LHCN-M2 (cell line): Measurements from ENCODE around the gene CMIP. TPM values are rescaled to one million over a fixed set of nuclear protein-coding genes. Genes with fewer than 3 reads are reported as not detected.

Experiments
- DNase-seq: peaks from one replicate; pipeline ENCODE4 v3.0.0-alpha.2; 2012; ENCODE audit warnings: low read depth
- total RNA-seq: library from RNA; depleted of rRNA; stranded (reverse); fragments of >200 nt; gene quantifications from 2 replicates; pipeline ENCODE4 v1.2.3, GENCODE V29; 2014

The CMIP gene
- total RNA-seq, 1 experiment from 2014 or later, result 6.0 TPM

DNA sequence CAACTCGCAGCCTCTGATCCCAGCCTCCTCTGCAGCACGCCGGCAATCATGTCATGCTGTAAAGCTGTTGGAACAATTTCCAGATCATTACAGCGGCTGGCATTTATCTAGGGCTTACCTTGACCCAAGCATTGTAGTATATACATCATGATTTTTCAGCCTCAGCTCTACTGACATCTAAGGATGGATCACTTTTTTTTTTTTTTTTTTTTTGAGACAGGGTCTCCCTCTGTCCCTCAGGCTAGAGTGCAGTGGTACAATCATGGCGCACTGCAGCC lies 103.3 kb downstream of the CMIP start:
- DNase-seq, result no peak

DNA sequence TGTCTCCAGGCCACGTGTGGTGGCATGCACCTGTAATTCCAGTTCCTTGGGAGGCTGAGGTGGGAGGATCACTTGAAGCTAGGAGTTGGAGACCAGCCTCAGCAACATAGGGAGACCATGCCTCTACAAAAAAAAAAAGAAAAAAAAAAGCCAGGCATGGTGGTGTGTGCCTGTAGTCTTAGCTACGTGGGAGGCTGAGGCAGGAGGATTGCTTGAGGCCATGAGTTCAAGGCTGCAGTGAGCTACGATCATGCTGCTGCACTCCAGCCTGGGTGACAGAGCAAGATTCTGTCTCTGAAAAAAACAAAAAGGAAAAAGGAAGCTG lies 103.9 kb downstream of the CMIP start:
- DNase-seq, result no peak

DNA sequence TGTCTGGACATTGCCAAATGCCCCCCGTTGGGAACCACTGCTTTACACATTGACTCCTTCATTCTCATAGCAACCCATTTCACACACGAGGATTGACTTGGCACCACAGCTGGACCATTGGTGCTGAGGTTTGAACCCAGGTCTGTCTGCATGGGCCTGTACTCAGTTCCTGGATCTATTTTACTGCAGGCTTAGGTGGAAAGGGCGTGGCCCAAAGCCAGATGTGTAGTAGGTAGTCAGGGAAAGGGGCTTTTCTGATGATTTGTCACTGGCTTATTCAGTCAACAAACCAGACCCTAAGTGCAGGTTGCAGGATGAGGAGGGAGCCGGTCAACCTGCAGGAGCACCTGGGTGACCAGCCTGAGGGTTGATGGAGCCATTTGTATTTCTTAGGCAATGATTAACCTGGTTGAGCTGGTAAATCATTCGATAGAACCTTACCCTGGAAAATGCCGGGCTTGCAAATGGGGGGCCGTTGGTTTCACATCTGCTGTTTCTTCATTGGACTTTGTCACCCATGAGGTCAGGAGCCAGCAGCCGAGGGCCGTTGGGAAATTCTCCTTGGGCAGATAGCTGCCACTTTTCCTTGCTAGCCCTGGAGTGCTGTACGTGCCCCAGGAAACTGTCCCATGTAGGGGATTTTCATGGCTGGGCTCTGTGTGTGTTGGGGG lies 104.4 kb downstream of the CMIP start:
- DNase-seq, result no peak

- no peak for DNase-seq
Observed at GRCh38 chr16:81549547-81550431, 105.2 kb downstream of the CMIP start.

DNA sequence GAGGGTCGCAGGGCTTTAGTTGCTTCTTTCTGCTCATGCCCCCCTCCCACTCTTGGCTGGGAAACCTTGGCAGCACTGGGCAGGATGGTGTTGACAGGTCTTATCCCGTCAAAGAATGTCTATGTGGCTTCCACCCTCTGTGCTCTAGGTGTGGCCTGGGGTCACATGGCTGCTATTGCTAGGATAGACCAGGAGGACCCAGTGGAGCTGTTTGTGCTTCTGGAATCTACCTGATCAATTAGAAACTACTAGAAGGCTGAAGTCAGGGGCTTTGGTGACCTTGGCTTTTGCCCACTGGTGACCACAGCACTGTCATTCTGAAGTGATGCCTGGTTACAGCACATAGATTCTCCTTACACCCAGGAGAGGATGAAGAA lies 105.8 kb downstream of the CMIP start:
- DNase-seq, result no peak

DNA sequence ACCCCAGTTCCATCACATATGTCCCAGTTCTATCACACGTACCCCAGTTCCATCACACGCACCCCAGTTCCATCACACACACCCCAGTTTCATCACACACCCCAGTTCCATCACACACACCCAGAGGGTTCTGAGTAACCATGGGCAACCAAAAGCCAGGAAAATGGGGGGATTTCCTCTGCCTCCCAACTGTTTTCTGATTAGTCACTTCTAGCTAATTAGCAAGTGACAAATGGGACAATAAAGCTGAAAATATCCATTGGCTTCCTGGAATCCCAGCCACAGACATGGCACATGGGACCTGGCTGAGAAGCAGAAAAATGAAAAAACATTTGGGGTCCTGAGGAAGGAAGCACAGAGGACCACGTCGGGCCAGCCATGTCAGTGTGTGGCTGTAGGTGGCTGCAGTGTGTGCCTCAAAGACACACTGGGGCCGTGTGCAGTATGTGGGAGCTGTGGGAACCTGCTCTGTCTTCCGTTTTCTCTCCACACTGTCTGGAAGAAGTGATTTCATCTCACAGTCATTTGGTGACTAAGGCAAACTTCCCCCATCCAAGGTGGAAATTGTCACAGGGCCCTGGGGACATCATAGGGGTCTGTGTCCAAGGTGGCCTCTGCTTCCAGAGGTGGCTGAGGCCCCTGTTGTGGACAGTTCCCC lies 106.7 kb downstream of the CMIP start:
- peak; percentile 8 for DNase-seq

GRCh38 chr16:81551821-81552304 lies 107.3 kb downstream of the CMIP start:
- no peak for DNase-seq

- DNase-seq, result no peak
Observed at GRCh38 chr16:81552743-81553079, 108.1 kb downstream of the CMIP start.

DNA sequence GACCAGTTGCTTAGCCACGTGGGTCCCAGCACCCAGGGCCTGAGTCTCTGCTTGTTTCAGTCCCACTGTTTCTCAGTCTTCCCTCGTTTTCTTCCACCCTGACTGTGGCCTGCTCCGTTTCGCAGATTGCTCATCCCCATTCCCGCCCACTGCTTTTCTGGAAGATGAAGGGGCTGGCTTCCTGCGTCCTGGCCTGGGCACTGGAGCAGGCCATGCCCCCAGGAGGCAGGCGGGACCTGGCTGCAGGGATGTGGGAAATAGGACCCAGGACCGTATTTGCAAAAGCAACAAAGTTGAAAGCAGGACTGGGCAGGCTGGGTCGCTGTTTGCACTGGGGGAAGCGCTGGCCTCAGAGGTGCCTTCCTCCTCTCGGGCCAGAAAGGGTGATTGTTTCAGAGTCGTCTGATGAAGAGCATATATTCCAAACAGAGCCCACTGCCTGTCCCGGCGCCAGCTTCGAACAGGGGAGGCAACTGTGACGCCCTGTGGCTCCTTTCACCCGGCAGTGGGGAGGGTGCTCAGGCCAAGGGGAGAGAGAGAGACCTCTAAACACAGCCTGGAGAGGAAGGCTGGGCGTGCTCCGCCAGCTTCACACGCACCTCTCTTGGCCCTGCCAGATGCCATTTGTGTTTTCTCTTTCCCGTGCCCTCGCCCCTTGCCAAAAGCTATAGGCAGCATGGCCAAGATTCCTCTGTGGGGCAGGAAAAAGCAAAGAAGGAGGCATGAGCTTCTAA lies 108.6 kb downstream of the CMIP start:
- no peak for DNase-seq

- DNase-seq, result no peak
Observed at GRCh38 chr16:81553814-81554675, 109.4 kb downstream of the CMIP start.

DNA sequence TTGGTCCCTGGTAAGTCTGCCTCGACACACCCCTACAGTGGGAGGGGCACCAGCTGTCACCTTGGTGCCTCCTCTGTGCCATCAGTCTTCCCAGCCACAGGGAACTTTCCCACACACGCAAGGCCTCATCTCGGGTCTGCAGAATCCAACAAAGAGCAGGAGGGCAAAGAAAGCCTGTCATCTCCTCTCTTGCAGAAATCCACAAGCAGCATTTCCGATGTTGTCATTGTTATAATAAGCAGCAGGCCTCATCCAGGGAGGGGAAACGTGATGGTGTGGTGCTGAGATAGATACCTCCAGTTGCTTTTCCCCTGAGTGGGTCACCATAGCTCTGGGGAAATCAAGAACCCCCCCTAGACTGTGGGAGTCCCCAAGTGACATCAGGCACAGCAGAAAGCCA lies 110.4 kb downstream of the CMIP start:
- no peak for DNase-seq

DNA sequence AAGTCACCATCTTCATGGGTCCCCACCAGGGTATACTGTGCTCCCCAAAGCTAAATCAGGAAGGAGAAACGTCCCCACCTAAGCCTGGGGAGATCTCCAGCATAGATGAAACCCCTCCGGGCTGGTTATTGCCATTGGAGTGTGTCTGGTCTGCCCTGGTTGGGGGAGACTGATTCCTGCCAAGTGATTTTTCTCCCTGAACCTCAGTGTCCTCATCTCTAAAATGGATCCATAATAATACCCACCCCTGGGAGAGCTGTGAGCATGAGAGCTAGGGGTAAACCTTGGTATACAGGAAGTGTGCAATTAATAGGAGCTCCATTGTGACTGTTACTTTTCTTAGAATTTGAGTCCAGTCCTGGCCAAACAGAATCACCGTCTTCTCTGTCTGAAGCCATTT lies 111.1 kb downstream of the CMIP start:
- no peak for DNase-seq

GRCh38 chr16:81556715-81557284 lies 112.2 kb downstream of the CMIP start:
- no peak for DNase-seq

GRCh38 chr16:81558077-81558443 lies 113.5 kb downstream of the CMIP start:
- DNase-seq, result no peak

DNA sequence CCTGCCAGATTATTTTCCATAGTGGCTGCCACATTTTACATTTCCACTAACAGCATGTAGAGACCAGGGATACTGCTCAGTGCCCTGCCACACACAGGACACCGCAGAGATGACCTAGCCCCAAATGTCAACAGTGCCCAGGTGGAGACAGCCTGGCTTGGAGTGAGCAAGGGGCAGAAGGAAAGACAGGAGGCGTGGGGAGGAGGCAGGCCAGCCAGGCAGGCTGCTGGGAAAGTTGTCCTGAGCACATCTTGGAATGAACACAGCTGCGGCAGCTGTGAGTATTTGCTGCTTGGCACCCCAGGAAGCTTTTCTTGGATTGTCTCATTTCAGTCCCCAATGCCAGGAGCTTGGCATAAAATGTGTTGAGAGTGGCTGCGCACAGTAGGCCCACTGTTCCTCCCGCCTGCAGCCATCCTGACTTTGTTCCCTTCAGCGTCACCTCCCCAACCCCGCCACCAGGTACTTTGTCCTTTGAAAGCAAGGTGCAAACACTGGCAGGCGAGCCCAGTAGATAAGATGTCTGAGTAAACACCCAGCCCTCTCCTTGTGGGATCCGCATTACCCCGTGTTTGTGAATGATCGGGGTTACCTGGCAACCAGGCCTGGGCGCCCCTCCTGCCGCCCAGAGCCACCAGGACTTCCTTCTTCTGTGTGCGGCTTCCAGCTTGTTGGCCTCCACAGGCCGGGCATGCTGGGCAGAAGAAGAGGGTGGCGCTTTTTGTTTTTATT lies 114.0 kb downstream of the CMIP start:
- DNase-seq, result no peak

DNA sequence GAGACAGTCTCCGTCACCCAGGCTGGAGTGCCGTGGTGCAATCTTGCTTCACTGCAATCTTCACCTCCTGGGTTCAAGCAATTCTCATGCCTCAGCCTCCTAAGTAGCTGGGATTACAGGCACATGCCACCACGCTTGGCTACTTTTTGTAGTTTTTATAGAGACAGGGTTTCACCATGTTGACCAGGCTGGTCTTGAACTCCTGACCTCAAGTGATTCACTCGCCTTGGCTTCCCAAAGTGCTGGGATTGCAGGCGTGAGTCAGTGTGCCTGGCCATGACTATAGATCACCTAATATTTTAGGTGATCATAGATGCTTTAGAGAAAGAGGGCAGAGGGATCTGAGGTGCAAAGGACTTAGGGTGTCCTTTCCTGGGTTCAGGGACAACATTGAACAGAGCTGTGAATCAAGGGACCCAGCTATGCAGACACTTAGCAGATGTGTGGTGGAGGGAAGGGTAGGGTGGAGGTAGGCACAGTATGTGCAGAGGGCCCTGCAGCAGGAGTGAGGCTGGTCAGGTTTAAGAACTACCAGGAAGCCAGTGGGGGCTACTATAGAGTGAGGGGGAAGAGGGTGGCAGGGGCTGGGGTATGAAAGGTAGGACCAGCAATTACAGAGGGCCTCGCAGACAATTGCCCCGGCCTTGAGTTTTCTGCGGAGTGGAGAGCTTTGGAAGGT lies 116.5 kb downstream of the CMIP start:
- DNase-seq, result no peak

DNA sequence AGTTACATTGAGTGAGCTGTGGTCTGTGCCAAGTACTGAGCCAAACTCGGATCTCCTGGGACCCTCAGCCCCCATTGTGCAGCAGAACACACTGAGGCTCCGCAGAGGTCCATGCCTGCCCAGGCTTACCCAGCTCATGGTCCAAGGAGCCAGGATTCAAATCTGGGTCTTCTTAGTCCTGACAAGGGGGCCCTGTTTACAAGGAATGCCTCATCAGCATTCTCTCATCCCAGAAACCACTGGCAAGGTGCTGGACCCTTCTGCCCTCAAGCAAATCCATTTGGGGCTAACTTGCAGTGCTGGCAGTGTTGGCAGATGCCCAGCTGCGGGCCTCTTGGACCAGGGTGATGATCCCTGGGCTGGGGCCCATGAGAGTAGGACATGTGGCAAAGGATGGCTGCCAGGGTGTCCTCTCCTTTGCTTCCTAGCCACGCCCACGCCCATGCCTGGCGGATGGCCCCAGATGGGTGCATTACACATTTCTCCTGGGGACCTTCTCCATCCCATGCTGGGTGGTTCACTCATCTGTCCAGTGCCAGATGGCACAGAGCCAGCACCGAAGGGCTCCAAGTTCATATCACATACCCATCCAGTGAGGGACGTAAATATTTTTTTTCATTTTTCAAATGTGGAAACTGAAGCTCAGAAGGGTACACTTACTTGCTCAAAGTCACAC lies 117.7 kb downstream of the CMIP start:
- no peak for DNase-seq

DNA sequence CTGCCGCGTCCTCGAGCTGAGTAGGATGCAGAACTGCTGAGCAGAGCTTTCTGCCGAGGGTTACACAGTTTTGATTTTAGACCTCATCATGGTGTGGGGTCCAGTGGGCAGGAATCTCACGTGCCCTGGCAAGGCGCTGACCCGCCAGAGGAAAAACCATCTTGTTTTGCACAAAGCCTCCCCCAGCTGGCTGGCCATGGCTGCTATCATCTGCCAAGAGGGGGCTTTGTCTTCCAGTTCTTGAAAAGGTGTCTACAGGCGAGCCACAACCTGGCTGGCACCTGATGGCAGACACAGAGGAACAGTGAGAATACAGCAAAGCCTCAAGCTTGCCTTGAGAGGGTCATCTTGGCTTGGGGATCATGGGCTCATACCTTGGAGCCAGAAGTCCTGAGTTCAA lies 118.3 kb downstream of the CMIP start:
- no peak for DNase-seq

DNA sequence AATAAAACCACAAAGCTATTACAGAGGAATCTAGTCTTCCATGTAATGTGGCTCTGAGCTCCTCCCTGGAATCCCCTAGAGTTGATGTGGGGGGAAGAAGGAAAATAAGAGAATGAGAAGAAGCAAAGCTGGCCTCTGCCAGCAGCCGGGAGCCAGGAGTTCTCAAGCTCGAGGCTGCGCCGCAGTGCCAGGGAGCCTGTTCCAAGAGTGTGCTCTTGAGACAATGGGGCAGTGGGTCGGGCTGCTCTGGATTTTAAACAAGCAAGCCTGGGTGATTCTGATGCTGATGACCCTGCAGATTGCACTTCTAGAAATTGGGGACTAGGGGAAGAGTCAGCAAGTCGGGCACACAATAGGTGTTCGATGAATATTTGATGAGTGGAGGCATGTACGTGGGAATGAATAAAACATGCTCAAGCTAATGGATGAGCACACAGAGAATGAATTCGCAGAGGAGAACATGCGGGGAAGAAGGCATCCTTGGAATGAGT lies 119.9 kb downstream of the CMIP start:
- no peak for DNase-seq
